ENCODE measurements around the gene NFIX. TPM values are rescaled to one million over a fixed set of nuclear protein-coding genes. Genes with fewer than 3 reads are reported as not detected.

Gene NFIX
- total RNA-seq, 2 donors from 2014 or later: 0.75 to 0.86 TPM

DNA sequence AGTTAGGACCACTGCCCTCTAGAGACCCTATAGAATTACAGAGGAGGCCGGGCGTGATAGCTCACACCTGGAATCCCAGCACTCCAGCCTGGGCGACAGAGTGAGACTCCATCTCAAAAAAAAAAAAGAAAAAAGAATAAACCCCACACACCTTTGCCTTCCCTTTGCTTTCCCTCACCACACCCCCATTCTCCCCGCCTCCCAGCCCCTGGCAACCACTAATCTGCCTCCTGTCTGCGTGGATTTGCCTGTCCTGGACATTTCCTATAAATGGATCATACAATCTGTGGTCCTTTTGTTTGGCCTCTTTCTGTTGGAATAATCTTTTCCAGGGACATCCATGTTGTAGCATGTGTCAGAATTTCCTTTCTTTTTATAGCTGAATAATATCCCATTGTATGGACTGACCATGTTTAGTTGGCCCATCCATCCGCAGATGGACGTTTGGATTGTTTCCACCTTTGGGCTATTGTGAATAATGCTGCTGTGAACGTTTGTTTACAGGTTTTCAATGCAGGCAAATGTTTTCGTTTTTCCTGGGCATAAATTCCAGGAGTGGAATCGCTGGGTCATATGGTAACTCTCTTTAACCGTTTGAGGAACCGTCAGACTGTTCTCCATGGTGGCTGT, 138.1 kb downstream of the NFIX start:
- ATAC-seq (no peak), DNase-seq (no peak)
- H3K27ac Mint-ChIP-seq: peak overlapping the region; percentile 91
- peaks cover under 1% of the 10 kb centered on the region for H3K36me3 Mint-ChIP-seq (ENCODE audit: low read depth)
- peaks cover 25% of the 10 kb centered on the region for H3K4me1 Mint-ChIP-seq
- no peak overlapping the region for H3K4me3 Mint-ChIP-seq
- H3K9me3 ChIP-seq (ENCODE audit: control insufficient read depth, low read length, poor library complexity, severe bottlenecking): no peaks in the 10 kb centered on the region
- no peaks in the 10 kb centered on the region for H3K27me3 Mint-ChIP-seq

DNA sequence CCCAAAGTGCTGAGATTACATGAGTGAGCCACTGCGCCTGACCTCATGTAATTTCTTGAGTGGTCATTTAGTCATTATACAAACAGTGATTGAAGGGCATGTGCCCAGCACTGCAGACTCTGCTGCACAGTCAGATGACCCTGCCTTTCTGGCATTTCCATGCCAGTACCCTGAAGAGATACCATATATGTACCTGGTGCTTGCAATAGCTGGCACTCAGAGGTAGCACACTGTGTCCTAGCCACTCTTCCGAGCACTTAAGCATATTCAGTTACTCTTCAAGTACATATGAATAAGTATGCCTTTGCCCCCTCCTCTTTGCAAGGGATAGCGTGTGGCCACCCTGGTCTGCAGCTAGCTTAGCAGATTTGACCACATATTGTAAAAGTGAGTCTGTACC, 139.4 kb downstream of the NFIX start:
- Mint-ChIP-seq H3K27ac (no peak overlapping the region), H3K4me1 (peaks cover 24% of the 10 kb centered on the region), H3K4me3 (no peak overlapping the region), H3K36me3 (ENCODE audit: low read depth) (peaks cover 2% of the 10 kb centered on the region), H3K27me3 (no peaks in the 10 kb centered on the region)
- no peaks in the 10 kb centered on the region for H3K9me3 ChIP-seq (ENCODE audit: control insufficient read depth, low read length, poor library complexity, severe bottlenecking)
- no peak for DNase-seq
- no peak for ATAC-seq

DNA sequence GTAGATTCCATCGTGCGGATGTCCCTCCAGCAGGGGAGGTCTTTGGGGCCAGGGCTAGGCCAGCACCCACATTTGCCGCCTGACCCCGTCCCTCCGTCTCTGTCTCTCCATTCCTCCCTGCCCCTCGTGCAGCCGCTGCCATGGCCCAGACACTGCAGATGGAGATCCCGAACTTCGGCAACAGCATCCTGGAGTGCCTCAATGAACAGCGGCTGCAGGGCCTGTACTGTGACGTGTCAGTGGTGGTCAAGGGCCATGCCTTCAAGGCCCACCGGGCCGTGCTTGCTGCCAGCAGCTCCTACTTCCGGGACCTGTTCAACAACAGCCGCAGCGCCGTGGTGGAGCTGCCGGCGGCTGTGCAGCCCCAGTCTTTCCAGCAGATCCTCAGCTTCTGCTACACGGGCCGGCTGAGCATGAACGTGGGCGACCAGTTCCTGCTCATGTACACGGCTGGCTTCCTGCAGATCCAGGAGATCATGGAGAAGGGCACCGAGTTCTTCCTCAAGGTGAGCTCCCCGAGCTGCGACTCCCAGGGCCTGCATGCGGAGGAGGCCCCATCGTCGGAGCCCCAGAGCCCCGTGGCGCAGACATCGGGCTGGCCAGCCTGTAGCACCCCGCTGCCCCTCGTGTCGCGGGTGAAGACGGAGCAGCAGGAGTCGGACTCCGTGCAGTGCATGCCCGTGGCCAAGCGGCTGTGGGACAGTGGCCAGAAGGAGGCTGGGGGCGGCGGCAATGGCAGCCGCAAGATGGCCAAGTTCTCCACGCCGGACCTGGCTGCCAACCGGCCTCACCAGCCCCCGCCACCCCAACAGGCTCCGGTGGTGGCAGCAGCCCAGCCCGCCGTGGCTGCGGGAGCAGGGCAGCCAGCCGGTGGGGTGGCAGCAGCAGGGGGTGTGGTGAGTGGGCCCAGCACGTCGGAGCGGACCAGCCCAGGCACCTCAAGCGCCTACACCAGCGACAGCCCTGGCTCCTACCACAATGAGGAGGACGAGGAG, 140.1 kb downstream of the NFIX start:
- H3K36me3 Mint-ChIP-seq (ENCODE audit: low read depth): peaks cover 2% of the 10 kb centered on the region
- H3K27ac Mint-ChIP-seq: no peak overlapping the region

GRCh38 chr19:13137290-13137794, 142.1 kb downstream of the NFIX start:
- ATAC-seq: no peak
- Mint-ChIP-seq H3K27ac (no peak overlapping the region), H3K27me3 (no peaks in the 10 kb centered on the region), H3K4me3 (no peak overlapping the region), H3K36me3 (ENCODE audit: low read depth) (peaks cover 2% of the 10 kb centered on the region), H3K4me1 (peaks cover 18% of the 10 kb centered on the region)
- DNase-seq: no peak
- H3K9me3 ChIP-seq (ENCODE audit: control insufficient read depth, low read length, poor library complexity, severe bottlenecking): no peaks in the 10 kb centered on the region

More for the DNA sequence above, 140.1 kb downstream of the NFIX start:
- Mint-ChIP-seq H3K4me3 (no peak overlapping the region), H3K27me3 (no peaks in the 10 kb centered on the region), H3K4me1 (peaks cover 25% of the 10 kb centered on the region)
- H3K9me3 ChIP-seq (ENCODE audit: control insufficient read depth, low read length, poor library complexity, severe bottlenecking): no peaks in the 10 kb centered on the region
- ATAC-seq: no peak
- no peak for DNase-seq

DNA sequence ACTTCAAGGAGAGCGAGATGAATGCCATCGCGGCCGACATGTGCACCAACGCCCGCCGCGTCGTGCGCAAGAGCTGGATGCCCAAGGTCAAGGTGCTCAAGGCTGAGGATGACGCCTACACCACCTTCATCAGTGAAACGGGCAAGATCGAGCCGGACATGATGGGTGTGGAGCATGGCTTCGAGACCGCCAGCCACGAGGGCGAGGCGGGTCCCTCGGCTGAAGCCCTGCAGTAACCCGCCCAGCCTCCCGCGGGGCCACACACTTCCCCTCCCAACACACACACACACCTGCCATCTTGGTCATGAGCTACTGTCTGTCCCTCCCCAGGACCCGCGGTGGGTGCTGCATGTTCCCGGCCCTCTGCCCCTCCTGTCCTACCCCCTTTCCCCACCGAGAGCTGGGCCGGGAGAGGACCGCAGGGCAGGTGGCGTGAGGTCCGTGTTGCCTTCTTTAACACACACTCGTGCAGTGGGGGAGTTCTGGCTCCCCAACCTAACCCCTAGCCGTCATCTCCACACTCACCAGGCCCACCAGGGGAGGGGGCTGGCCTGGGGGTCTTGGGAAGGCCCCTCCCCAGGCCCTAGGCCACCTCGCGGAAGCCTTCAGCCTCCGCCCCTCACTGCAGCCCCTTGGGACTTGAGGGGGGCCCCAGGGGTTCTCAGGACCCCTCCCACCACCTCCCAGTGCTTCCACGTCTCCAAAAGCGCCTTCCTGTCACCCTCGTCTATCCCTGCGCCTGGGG, 143.1 kb downstream of the NFIX start:
- no peaks in the 10 kb centered on the region for H3K9me3 ChIP-seq (ENCODE audit: control insufficient read depth, low read length, poor library complexity, severe bottlenecking)
- ATAC-seq (no peak), DNase-seq (no peak)
- no peaks in the 10 kb centered on the region for H3K27me3 Mint-ChIP-seq
- peaks cover 2% of the 10 kb centered on the region for H3K36me3 Mint-ChIP-seq (ENCODE audit: low read depth)
- H3K4me3 Mint-ChIP-seq: no peak overlapping the region
- no peak overlapping the region for H3K27ac Mint-ChIP-seq
- H3K4me1 Mint-ChIP-seq: peaks cover 8% of the 10 kb centered on the region

GRCh38 chr19:13138916-13139198, 143.6 kb downstream of the NFIX start:
- no peak for ATAC-seq
- H3K9me3 ChIP-seq (ENCODE audit: control insufficient read depth, low read length, poor library complexity, severe bottlenecking): no peaks in the 10 kb centered on the region
- H3K36me3 Mint-ChIP-seq (ENCODE audit: low read depth): peaks cover 2% of the 10 kb centered on the region
- no peak for DNase-seq
- no peaks in the 10 kb centered on the region for H3K27me3 Mint-ChIP-seq
- peaks cover 6% of the 10 kb centered on the region for H3K4me1 Mint-ChIP-seq
- H3K4me3 Mint-ChIP-seq: no peak overlapping the region
- no peak overlapping the region for H3K27ac Mint-ChIP-seq

GRCh38 chr19:13139633-13140311, 144.5 kb downstream of the NFIX start:
- H3K36me3 Mint-ChIP-seq (ENCODE audit: low read depth): peaks cover 2% of the 10 kb centered on the region
- DNase-seq (no peak), ATAC-seq (no peak)
- no peak overlapping the region for H3K27ac Mint-ChIP-seq
- no peaks in the 10 kb centered on the region for H3K9me3 ChIP-seq (ENCODE audit: control insufficient read depth, low read length, poor library complexity, severe bottlenecking)
- H3K4me3 Mint-ChIP-seq: no peak overlapping the region
- peaks cover 4% of the 10 kb centered on the region for H3K4me1 Mint-ChIP-seq
- no peaks in the 10 kb centered on the region for H3K27me3 Mint-ChIP-seq

DNA sequence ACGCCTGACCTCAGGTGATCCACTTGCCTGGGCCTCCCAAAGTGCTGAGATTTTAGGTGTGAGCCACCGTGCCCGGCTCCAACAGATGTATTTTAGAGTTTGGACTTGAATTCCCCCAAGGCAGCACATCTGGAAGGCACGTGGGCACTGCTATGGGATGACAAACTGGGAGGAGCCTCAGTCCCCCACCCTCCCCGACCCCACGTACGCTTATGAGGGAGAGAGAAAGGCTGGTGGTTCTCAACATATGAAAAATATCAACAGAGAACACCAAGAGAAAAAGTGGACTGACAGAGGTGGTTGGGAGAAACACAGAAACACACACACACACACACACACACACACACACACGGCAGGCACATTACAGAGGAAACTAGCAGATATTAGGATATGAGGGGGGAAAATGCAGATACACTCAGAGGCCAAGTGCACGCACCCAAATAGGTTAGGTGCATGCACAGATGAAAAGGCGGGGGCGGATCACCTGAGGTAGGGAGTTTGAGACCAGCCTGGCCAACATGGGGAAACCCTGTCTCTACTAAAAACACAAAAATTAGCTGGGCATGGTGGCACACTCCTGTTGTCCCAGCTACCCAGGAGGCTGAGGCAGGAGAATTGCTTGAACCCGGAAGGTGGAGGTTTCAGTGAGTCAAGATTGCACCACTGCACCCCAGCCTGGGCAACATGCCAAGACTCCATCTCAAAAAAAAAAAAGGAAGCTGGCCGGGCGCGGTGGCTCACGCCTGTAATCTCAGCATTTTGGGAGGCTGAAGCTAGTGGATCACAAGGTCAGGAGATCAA, 151.7 kb downstream of the NFIX start:
- no peak overlapping the region for H3K27ac Mint-ChIP-seq

More for the DNA sequence above, 151.7 kb downstream of the NFIX start:
- no peaks in the 10 kb centered on the region for H3K9me3 ChIP-seq (ENCODE audit: control insufficient read depth, low read length, poor library complexity, severe bottlenecking)
- H3K36me3 Mint-ChIP-seq (ENCODE audit: low read depth): no peaks in the 10 kb centered on the region
- no peak overlapping the region for H3K4me3 Mint-ChIP-seq
- DNase-seq (no peak), ATAC-seq (no peak)
- H3K27me3 Mint-ChIP-seq: no peaks in the 10 kb centered on the region
- H3K4me1 Mint-ChIP-seq: peaks cover 26% of the 10 kb centered on the region

Other genes starting within 250 kb of the NFIX start
- gene BEST2, start 243.7 kb upstream of the NFIX start, total RNA-seq: not detected
- 10 to 100 TPM; 14.9 to 19.3 TPM for gene HOOK2, start 219.9 kb upstream of the NFIX start, total RNA-seq
- 1,000 to 10,000 TPM; 1,500 to 1,584 TPM for gene JUNB, start 204.0 kb upstream of the NFIX start, total RNA-seq
- 10 to 100 TPM; 92.6 to 97.0 TPM for gene PRDX2, start 193.7 kb upstream of the NFIX start, total RNA-seq
- gene THSD8, start 193.4 kb upstream of the NFIX start, total RNA-seq: 1 to 10 TPM in 1 of 2 donors, under 1 TPM in 1; 0.85 to 3.0 TPM
- gene RNASEH2A, start 188.9 kb upstream of the NFIX start, total RNA-seq: 1 to 10 TPM; 3.1 to 5.7 TPM
- not detected for gene RTBDN, start 160.9 kb upstream of the NFIX start, total RNA-seq
- 1 to 10 TPM; 1.5 to 4.1 TPM for gene MAST1, start 157.0 kb upstream of the NFIX start, total RNA-seq
- 10 to 100 TPM; 17.8 to 19.8 TPM for gene DNASE2, start 114.0 kb upstream of the NFIX start, total RNA-seq
- gene KLF1, start 108.3 kb upstream of the NFIX start, total RNA-seq: not detected
- 10 to 100 TPM; 34.0 to 36.2 TPM for gene GCDH, start 104.3 kb upstream of the NFIX start, total RNA-seq
- gene SYCE2, start 76.2 kb upstream of the NFIX start, total RNA-seq: under 1 TPM; 0.52 to 0.86 TPM
- 10 to 100 TPM; 23.2 to 28.3 TPM for gene FARSA, start 61.8 kb upstream of the NFIX start, total RNA-seq
- 100 to 1,000 TPM; 418 to 472 TPM for gene CALR, start 56.9 kb upstream of the NFIX start, total RNA-seq
- 10 to 100 TPM; 74.1 to 82.1 TPM for gene RAD23A, start 49.6 kb upstream of the NFIX start, total RNA-seq
- 1 to 10 TPM; 6.9 to 8.3 TPM for gene GADD45GIP1, start 38.3 kb upstream of the NFIX start, total RNA-seq
- not detected for gene DAND5, start 25.9 kb upstream of the NFIX start, total RNA-seq
- 10 to 100 TPM in 1 of 2 donors, 1 to 10 TPM in 1; 6.9 to 17.9 TPM for gene LYL1, start 107.4 kb downstream of the NFIX start, total RNA-seq
- 10 to 100 TPM; 60.3 to 72.3 TPM for gene TRMT1, start 121.3 kb downstream of the NFIX start, total RNA-seq
- gene NACC1, start 122.8 kb downstream of the NFIX start, total RNA-seq: 10 to 100 TPM; 23.1 to 26.4 TPM
- gene STX10, start 154.9 kb downstream of the NFIX start, total RNA-seq: 10 to 100 TPM; 33.5 TPM
- 100 to 1,000 TPM; 376 to 523 TPM for gene IER2, start 154.9 kb downstream of the NFIX start, total RNA-seq